Measurements from ENCODE around the gene VASN. TPM values are rescaled to one million over a fixed set of nuclear protein-coding genes. Genes with fewer than 3 reads are reported as not detected.
"Not testable (repeated sequence)": the region's sequence is repeated elsewhere in the genome, so short reads cannot be mapped to it uniquely, and the experiment has no call there.

VASN gene
- total RNA-seq, 4 donors from 2014 or later, result 7.1 to 31.3 (median 21.7) TPM

- DNase-seq (ENCODE audit: extremely low spot score), result no peak
- H3K4me1 ChIP-seq, result peaks cover 23 to 42% (median 33%) of the 10 kb centered on the region in 4 donors
- no peaks in the 10 kb centered on the region for H3K9me3 ChIP-seq
- TF ChIP-seq EP300 (IDR thresholded peaks at IDR 0.05) (no peak), POLR2A (IDR thresholded peaks at IDR 0.05; ENCODE audit: low read depth) (no peak), POLR2AphosphoS5 (IDR thresholded peaks at IDR 0.05) (no peak), CTCF (IDR thresholded peaks at IDR 0.05) (no peak)
- no peak overlapping the region for H3K27ac ChIP-seq (replicated peaks in 1 of 4)
- no peaks in the 10 kb centered on the region for H3K27me3 ChIP-seq
- no peak overlapping the region for H3K4me3 ChIP-seq
- H3K36me3 ChIP-seq, result peaks cover 11 to 61% (median 60%) of the 10 kb centered on the region in 4 donors
- WGBS, result 89% methylated on average over 3 of the region's 9 CpGs
- intact Hi-C loops (cut with DNase I), result no loop called here
These were observed 38.4 kb upstream of the VASN start for GRCh38 chr16:4333308-4333638.

- intact Hi-C loops (cut with DNase I); H3K27me3 ChIP-seq: not testable (repeated sequence)
These were observed 37.9 kb upstream of the VASN start for GRCh38 chr16:4333714-4334113.

GRCh38 chr16:4334724-4335495 is 36.7 kb upstream of the VASN start:
- intact Hi-C loops (cut with DNase I), result no loop called here
- no peak for DNase-seq (ENCODE audit: extremely low spot score)
- H3K36me3 ChIP-seq, result peaks cover 11 to 77% (median 73%) of the 10 kb centered on the region in 4 donors

More at GRCh38 chr16:4333714-4334113, 37.9 kb upstream of the VASN start:
- not testable (repeated sequence) for H3K27ac ChIP-seq (replicated peaks in 1 of 4); H3K4me3 ChIP-seq; DNase-seq (ENCODE audit: extremely low spot score); H3K9me3 ChIP-seq
- Histone ChIP-seq H3K4me1 (peaks cover 19 to 42% (median 29%) of the 10 kb centered on the region in 4 donors), H3K36me3 (peaks cover 11 to 65% (median 65%) of the 10 kb centered on the region in 4 donors)
- WGBS, result 98% methylated on average over 9 of the region's 9 CpGs

GRCh38 chr16:4336701-4337539 is 34.7 kb upstream of the VASN start:
- TF ChIP-seq CTCF (IDR thresholded peaks at IDR 0.05) (no peak), POLR2AphosphoS5 (IDR thresholded peaks at IDR 0.05) (no peak), POLR2A (IDR thresholded peaks at IDR 0.05; ENCODE audit: low read depth) (no peak), EP300 (IDR thresholded peaks at IDR 0.05) (no peak)
- no peak for DNase-seq (ENCODE audit: extremely low spot score)
- intact Hi-C loops (cut with DNase I), result no loop called here
- Histone ChIP-seq H3K36me3 (peaks cover 11 to 91% (median 84%) of the 10 kb centered on the region in 4 donors), H3K27ac (replicated peaks in 1 of 4) (no peak overlapping the region), H3K9me3 (no peaks in the 10 kb centered on the region), H3K4me3 (no peak overlapping the region), H3K4me1 (peaks cover 14 to 41% (median 30%) of the 10 kb centered on the region in 4 donors), H3K27me3 (no peaks in the 10 kb centered on the region)
- WGBS, result 87% methylated on average over 25 of the region's 41 CpGs

More at GRCh38 chr16:4334724-4335495, 36.7 kb upstream of the VASN start:
- 86% methylated on average over 27 of the region's 32 CpGs for WGBS
- no peak overlapping the region for H3K27ac ChIP-seq (replicated peaks in 1 of 4)
- no peak for TF ChIP-seq EP300 (IDR thresholded peaks at IDR 0.05)
- no peak for TF ChIP-seq POLR2AphosphoS5 (IDR thresholded peaks at IDR 0.05)
- no peak for TF ChIP-seq CTCF (IDR thresholded peaks at IDR 0.05)
- TF ChIP-seq POLR2A (IDR thresholded peaks at IDR 0.05; ENCODE audit: low read depth), result no peak
- peaks cover 19 to 39% (median 26%) of the 10 kb centered on the region in 4 donors for H3K4me1 ChIP-seq
- no peaks in the 10 kb centered on the region for H3K9me3 ChIP-seq
- no peaks in the 10 kb centered on the region for H3K27me3 ChIP-seq
- no peak overlapping the region for H3K4me3 ChIP-seq

GRCh38 chr16:4337540-4338088 is 34.0 kb upstream of the VASN start:
- TF ChIP-seq EP300 (IDR thresholded peaks at IDR 0.05) (no peak), POLR2AphosphoS5 (IDR thresholded peaks at IDR 0.05) (no peak), POLR2A (IDR thresholded peaks at IDR 0.05; ENCODE audit: low read depth) (no peak), CTCF (IDR thresholded peaks at IDR 0.05) (no peak)
- intact Hi-C loops (cut with DNase I), result no loop called here

More at GRCh38 chr16:4337540-4338088, 34.0 kb upstream of the VASN start:
- Histone ChIP-seq H3K4me3 (no peak overlapping the region), H3K36me3 (peaks cover 11 to 87% (median 78%) of the 10 kb centered on the region in 4 donors), H3K27me3 (no peaks in the 10 kb centered on the region), H3K4me1 (peaks cover 11 to 41% (median 31%) of the 10 kb centered on the region in 4 donors), H3K27ac (replicated peaks in 1 of 4) (no peak overlapping the region), H3K9me3 (no peaks in the 10 kb centered on the region)
- no peak for DNase-seq (ENCODE audit: extremely low spot score)
- 83% methylated on average over 3 of the region's 12 CpGs for WGBS
